ENCODE measurements around the gene XPOT. TPM values are rescaled to one million over a fixed set of nuclear protein-coding genes. Genes with fewer than 3 reads are reported as not detected.
"Not testable (repeated sequence)": the region's sequence is repeated elsewhere in the genome, so short reads cannot be mapped to it uniquely, and the experiment has no call there.

XPOT gene, protein sequence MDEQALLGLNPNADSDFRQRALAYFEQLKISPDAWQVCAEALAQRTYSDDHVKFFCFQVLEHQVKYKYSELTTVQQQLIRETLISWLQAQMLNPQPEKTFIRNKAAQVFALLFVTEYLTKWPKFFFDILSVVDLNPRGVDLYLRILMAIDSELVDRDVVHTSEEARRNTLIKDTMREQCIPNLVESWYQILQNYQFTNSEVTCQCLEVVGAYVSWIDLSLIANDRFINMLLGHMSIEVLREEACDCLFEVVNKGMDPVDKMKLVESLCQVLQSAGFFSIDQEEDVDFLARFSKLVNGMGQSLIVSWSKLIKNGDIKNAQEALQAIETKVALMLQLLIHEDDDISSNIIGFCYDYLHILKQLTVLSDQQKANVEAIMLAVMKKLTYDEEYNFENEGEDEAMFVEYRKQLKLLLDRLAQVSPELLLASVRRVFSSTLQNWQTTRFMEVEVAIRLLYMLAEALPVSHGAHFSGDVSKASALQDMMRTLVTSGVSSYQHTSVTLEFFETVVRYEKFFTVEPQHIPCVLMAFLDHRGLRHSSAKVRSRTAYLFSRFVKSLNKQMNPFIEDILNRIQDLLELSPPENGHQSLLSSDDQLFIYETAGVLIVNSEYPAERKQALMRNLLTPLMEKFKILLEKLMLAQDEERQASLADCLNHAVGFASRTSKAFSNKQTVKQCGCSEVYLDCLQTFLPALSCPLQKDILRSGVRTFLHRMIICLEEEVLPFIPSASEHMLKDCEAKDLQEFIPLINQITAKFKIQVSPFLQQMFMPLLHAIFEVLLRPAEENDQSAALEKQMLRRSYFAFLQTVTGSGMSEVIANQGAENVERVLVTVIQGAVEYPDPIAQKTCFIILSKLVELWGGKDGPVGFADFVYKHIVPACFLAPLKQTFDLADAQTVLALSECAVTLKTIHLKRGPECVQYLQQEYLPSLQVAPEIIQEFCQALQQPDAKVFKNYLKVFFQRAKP
- total RNA-seq, result 109 and 112 TPM in 2 replicates

DNA sequence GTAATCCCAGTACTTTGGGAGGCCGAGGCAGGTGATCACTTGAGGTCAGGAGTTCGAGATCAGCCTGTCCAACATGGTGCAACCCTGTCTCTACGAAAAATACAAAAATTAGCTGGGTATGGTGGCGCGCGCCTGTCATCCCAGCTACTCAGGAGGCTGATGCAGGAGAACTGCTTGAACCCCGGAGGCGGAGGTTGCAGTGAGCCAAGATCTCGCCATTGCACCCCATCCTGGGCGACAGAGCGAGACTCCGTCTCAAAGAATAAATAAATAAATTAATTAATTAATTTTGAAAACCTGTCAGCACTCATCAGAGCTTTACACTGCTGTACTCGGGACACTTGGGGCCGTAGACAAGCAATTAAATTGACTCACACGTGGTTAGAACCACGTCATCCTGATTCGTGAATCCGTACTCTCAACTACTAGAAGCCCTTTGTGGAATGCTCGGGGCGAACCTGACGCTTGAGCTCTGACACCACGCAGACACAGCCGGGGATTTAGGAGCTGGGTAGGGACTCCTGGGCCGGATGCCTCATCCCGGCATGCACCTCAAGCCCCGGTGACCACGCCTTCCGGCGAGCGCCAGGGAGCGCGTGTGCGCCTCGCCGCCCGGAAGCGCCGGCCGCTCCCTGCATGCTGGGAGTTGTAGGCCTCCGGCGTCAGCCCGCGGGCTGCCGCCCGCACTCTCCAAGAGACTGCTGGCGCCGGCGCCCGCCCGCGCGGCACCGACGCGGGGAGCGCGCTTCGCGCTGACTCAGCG, at the start of gene XPOT:
Gene XPOT, plus strand, starts transcription at position 686 of the 763 bp plus-strand sequence. CDS start 5,644 bp downstream, outside the sequence.
- intact Hi-C loops (cut with micrococcal nuclease), result loop anchor here (1.0 to 5.0 kb wide), 8 partner anchors 48 to 1937 kb away; partner anchors contain the start of genes GNS, KICS2, LLPH and MON2

DNA sequence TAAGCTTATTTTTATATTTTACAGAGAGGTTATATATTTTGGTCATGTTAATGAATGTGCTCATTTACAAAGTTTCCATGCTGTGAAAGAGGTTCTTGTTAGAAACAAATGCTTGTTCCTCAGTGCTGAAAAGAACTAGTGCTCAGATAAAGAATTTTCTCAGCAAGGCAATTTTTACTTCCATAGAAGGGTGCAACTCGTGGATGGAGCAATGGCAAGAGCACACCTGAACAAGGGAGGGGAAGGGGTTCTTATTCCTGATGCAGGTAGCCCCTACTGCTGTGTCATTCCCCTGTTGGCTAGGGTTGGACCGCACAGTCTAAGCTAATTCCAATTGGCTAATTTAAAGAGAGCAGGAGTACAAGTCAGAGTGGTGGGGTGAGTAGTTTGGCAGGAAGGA, 48.0 kb upstream of the XPOT start:
- intact Hi-C loops (cut with micrococcal nuclease), result not testable (repeated sequence)

DNA sequence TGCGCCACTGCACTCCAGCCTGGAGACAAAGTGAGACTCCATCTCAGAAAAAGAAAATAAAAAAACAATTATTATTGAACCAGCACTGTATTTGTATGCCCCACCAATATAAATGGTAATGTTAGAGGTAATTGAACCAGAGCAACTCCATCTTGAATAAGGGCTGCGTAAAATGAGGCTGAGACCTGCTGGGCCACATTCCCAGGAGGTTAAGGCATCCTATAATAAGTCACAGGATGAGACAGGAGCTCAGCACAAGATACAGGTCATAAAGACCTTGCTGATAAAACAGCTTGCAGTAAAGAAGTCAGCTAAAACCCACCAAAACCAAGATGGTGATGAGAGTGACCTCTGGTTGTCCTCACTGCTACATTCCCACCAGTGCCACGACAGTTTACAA, 43.0 kb upstream of the XPOT start:
- intact Hi-C loops (cut with micrococcal nuclease), result not testable (repeated sequence)

DNA sequence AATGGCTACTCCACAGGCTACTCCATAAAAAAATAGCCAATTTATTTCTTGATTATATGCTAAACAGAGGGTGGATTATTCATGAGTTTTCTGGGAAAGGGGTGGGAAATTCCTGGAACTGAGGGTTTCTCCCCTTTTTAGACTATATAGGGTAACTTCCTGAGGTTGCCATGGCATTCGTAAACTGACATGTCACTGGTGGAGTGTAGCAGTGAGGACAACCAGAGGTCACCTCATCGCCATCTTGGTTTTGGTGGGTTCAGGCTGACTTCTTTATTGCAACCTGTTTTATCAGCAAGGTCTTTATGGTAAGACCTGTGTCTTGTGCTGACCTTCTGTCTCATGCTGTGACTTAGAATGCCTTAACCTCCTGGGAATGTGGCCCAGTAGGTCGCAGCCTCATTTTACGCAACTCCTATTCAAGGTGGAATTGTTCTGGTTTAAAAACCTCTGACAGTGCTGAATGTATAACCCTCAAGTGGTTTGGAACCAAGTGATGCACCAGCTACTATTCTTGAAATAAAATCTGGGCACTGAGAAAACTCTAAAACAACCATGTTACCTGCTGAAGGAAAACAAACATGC, 41.4 kb upstream of the XPOT start:
- intact Hi-C loops (cut with micrococcal nuclease), result no loop called here

DNA sequence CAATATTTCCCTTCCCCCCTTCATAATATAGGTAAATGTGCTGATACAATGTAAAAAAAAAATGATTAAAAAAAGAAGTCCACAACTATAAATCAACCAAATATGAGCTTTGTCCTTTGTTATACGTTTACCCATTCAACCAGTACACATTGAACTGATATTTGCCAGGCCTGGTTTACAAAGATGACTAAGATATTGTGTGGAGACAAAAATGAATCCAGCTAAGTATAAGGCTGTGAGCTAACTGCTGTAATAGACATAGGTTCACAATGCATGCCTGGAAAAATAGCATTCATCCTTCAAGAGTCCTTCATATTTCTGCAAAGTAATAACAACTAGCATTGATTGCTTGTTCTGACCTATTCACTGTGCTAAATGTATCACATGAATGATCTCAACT, 20.5 kb upstream of the XPOT start:
- intact Hi-C loops (cut with micrococcal nuclease), result no loop called here

DNA sequence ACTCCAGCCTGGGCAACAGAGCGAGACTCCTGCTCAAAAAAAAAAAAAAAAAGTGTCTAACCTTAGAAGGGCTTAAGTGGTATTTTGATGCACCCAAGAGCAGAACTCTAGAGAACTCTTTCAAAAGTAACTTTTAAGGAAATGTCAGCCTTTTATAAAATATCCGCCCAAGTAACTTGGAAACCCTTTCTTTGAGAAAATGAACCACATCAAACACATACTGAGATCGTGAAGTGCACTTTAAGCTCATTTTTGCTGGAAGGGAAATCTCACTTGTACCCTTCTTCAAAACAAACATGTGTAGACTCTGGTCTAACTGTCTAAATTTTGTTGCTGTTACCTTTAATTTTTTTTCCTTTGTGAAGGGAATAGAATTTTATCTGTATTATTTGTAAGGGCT, 19.2 kb upstream of the XPOT start:
- intact Hi-C loops (cut with micrococcal nuclease), result no loop called here

DNA sequence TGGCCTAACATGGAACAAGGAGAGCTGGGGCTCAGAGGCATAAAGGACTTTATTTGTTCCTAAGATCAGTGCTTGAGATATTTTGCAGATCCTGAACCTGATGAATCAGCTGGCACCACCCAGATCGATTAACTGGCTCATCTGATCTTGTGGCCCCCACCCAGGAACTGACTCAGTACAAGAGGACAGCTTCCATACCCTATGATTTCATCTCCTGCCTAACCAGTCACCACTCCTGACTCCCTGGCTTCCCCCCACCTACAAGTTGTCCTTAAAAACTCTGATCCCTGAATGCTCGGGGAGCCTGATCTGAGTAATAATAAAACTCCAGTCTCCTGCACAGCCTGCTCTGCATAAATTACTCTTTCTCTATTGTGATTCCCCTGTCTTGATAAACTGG, 18.7 kb upstream of the XPOT start:
- intact Hi-C loops (cut with micrococcal nuclease), result no loop called here

DNA sequence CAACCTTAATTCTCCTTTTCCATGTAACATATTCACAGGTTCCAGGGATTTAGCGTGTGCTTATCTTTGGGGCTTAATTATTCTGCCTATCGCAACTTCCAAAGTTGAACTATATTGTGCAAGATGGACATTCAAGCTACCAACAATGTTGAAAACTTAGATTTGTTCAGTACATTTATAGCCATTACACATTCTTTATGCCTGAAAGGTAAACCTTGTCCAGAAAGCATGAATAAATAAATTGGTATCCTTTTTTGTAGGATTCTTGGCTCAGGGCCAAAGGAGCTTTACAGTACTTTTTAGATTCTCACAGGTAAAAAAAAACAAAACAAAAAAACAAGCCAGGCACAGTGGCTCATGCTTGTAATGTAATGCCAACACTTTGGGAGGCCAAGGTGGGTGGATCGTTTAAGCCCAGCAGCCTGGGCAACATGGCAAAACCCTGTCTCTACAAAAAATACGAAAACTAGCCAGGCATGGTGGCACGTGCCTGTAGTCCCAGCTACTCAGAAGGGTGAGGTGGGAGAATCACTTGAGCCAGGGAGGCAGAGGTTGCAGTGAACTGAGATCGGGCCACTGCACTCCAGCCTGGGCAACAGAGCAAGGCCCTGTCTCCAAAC, 16.9 kb upstream of the XPOT start:
- intact Hi-C loops (cut with micrococcal nuclease), result no loop called here

DNA sequence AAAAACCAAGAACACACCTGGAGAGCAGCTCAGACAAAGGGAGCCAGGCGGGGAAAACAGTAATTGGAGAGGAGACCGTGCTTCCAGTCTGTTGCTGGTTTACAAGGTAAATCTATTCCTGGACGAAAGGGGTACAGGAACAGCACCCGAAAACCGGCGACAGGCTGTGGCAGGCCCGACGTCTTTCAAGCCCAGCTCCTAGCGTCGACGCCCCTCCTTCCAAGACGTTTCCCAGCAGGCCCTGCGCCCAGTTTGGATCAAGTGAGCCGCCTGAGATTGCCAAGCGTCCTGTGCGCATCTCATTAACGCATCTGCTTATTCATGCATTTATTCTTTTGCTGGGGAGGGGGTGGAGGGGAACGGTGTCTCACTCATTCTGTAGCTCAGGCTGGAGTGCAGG, 15.0 kb upstream of the XPOT start:
- intact Hi-C loops (cut with micrococcal nuclease), result no loop called here

DNA sequence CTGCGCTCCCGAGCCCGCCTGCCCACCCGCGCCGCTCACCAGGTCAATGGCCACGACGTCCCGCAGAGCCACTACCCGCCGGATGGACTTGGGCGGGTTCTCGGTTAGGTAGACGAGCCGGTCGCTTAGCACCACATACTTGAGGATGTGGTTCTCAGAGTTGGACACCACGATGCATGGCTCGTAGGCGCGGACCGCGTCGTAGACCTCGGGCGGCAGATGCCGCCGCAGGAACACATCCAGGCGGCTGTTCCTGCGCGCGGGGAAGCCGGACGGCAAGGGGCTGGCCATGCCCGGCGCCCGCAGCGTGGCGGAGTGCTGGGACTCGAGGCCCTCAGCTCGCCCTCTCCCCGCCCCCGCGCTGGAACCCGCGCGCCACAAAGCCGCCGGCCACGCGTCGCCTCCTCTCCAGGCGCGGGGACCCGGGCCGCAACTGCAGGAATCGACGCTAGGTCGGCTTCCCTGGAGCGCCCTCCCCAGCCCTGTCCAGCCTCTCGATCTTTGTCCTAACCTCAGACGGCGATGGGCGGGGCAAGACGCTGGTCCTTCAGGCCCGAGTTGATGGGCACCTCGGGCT, 13.8 kb upstream of the XPOT start, which contains the start of gene C12orf56:
Gene C12orf56, minus strand, starts transcription at position 484 of the 577 bp plus-strand sequence. Its CDS starts 193 bp downstream, at position 291.
- intact Hi-C loops (cut with micrococcal nuclease), result loop anchor here (10.0 kb wide), 1 partner anchor 546 kb away; the partner anchor contains the start of gene SRGAP1

DNA sequence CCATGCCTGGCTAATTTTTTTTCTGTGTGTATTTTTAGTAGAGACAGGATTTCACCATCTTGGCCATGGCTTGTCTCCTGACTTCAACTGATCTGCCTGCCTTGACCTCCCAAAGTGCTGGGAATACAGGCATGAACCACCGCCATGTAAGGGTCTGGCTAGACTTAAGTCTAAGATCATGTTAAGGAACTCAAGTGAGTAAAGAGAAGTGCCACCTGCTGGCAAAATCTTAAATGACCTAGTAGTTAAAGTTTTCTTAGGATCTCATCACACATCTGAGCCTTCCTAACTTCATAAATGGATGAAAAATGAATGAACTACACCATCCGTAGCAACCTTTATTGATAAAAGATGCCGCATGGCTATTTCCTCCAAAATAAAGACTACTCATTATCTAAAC, 12.0 kb upstream of the XPOT start:
- intact Hi-C loops (cut with micrococcal nuclease), result loop anchor here (2.0 to 10.0 kb wide), 2 partner anchors 115 to 547 kb away; partner anchors contain the start of gene SRGAP1

DNA sequence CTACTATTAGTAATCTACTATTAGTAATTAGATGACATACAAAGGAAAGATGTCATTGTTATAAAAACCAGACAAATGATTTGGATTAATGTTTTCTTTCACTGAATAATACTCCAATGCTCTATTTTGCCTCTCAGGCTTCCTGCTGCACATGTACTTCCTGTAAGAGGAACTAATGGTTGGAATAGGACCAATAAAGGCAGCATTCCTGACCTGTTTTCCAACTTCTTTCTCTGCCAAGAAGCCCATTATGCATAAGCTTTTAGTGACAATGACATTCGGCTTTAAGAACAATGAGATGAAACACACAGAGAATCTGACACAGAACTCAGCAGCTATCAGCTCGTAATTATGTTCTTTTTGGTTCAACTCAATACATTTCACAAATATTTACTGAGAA, 8.5 kb upstream of the XPOT start:
- intact Hi-C loops (cut with micrococcal nuclease), result loop anchor here (10.0 kb wide), 1 partner anchor 551 kb away; the partner anchor contains the start of gene SRGAP1

DNA sequence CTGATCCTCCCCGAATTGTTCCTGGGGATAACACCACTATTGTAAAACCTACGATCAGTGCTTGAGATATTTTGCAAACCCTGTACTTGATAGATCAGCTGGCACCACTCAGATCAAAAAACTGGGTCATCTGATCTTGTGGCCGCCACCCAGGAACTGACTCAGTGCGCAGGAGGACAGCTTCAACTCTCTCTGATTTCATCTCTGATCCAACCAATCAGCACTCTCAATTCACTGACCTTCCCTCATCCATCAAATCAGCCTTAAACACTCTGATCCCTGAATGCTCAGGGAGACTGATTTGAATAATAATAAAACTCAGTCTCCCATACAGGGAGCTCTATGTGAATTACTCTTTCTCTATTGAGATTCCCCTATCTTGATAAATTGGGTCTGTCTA, 4.2 kb upstream of the XPOT start:
- intact Hi-C loops (cut with micrococcal nuclease), result loop anchor here (5.0 kb wide), 1 partner anchor 772 kb away; no protein-coding TSS in a partner anchor

DNA sequence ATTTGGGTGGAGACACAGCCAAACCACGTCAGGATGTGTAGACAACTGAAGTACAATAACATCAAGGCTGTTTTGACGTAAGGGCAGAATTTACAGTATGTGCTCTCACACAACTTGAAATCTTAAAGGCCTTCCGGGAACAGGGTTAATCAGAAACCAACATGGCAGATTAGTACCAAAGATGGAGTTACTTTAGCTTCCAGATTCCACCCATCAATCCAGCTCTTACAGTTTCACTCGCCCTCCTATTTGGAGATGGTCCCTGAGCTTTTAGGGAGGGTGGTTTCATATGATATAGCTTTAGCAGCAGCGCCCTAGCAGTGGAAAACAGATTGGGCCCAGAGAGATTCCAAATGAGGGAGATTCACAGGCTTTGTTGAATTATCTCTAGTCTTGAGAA, 2.0 kb upstream of the XPOT start:
- intact Hi-C loops (cut with micrococcal nuclease), result loop anchor here (5.0 kb wide), 1 partner anchor 770 kb away; no protein-coding TSS in a partner anchor

DNA sequence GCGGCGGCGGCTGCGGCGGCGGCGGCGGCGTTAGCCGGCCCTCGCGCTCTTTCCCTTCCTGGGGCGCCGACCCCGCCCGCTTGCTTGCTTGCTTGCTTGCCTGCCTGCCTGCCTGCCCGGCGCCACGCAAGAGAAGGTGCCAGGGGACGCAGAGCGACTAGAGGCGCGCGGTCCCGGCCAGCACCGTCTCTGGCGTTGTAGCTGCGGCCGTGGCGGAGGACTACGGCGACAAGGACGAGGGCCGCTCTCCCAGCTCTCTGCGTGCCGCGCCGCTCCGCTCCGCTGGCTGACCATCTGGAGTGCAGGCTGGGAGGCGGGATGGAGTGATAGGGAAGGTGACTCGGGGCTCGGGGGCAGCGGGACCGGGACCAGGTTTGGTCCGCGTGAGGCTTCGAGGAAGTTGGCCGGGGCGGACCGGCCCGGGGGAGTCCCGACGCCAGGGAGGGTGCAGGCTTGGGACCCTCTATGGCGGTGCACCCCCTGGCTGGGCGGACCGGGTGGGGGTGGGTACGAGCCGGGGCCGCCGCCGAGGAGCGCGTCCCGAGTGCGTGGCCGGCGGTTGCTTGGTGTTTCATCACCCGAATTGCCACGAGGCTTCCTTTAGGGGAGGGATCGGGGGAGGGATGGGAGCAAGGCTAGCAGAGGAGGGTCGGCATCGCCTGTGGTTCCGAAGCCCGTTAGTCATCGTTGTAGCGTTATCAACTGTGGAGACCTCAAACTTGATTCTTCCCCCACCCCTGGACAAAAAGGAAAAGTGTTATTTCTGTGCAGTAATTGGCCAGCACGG, 471 bp downstream of the XPOT start:
- intact Hi-C loops (cut with micrococcal nuclease), result loop anchor here (1.0 to 5.0 kb wide), 8 partner anchors 48 to 1938 kb away; partner anchors contain the start of genes GNS, KICS2, LLPH and MON2

DNA sequence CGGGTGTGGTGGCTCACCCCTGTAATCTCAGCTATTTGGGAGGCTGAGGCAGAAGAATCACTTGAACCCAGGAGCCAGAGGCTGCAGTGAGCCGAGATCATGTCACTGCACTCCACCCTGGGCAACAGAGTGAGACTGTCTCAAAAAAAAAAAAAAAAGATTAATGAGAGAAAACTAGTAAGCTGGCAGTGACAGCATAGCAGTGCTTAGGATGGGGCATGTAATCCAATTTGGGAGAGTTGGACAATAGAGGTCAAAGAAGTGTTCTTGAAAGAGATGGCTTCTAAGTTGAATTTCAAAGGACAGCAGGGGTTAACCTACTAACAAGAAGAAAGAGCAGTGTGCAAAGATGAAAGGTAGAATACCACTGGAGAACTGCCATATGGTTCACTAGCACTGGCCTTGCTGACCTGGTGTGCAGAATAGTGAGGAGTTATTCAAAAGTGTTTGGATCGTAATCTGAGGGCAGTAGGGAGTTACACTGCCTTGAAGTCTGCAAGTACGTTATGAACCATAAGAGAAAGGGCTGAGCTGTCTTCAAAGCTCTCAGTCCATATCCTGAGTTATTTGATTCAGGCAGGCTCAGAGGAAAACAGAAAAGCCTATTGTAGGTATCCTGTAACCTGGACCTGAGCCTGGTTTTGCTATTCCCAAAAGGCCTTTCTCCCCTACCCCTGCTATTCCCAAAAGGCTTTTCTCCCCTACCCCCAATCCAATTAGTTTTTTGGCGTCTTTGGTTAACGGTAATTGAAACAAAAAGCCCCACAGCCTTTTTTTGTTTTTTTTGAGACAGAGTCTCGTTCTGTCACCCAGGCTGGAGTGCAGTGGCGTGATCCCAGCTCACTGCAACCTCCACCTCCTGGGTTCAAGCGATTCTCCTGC, 3.4 kb downstream of the XPOT start:
- intact Hi-C loops (cut with micrococcal nuclease), result no loop called here

DNA sequence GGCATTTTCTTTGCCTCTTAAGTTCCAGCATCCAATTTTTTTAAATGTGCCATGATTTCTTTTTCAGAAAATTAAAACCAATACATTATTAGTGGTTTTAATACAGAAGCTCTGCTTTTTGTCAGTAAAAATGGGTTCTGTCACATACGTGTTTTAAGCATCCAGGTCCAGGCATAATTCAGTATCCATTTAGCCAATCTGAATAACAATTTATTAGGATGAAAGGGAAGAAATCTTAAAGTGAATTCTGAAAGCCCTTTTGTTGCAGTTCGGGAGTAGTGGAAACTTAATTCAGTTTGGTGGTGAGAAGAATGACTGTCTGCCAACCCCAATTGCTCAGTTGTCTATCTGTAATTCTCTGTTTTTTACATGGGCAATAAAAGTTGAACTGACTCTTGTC, 7.2 kb downstream of the XPOT start:
- intact Hi-C loops (cut with micrococcal nuclease), result no loop called here

DNA sequence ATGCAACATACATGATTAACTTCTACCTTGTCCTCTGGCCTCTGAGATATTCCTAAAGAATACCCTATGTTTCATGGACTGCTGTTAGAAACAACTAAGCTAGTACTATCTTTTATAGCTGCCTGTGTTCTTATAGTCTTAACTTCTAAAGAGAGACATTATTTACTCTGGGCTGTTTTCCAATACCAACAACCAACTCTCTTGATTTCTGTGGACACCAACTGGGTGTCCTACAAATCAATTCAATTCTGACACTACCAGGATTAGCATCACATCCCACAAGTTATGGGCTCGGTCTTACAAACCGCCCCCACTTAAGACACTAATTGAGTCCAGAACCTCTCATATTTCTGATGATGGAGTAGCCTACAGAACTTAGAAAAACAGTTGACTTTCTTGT, 8.3 kb downstream of the XPOT start:
- intact Hi-C loops (cut with micrococcal nuclease), result no loop called here
